C4-2B (cell line): ENCODE data around the gene A2M.
"Not testable (repeated sequence)": the region's sequence is repeated elsewhere in the genome, so short reads cannot be mapped to it uniquely, and the experiment has no call there.

ENCODE experiments used
- H3K27ac ChIP-seq: fragments of 450-650 bp; 2 replicates; pipeline ENCODE4 v1.5.1; 2017
- CTCF ChIP-seq: fragments of 450-650 bp; conservative IDR thresholded peaks from 2 replicates; pipeline ENCODE4 v1.5.1; 2017; ENCODE audit warnings: mild to moderate bottlenecking
- ZFX ChIP-seq: fragments of 450-650 bp; IDR thresholded peaks from 2 replicates; pipeline ENCODE4 v1.6.1; 2017

A2M gene

GRCh38 chr12:9143929-9144729 is 28.4 kb upstream of the A2M start:
- no peak for TF ChIP-seq CTCF
- no peak for TF ChIP-seq ZFX
- H3K27ac ChIP-seq, result no peak overlapping the region

- TF ChIP-seq CTCF (no peak), ZFX (no peak)
- H3K27ac ChIP-seq, result no peak overlapping the region
These were observed 27.4 kb upstream of the A2M start for GRCh38 chr12:9143137-9143536.

DNA sequence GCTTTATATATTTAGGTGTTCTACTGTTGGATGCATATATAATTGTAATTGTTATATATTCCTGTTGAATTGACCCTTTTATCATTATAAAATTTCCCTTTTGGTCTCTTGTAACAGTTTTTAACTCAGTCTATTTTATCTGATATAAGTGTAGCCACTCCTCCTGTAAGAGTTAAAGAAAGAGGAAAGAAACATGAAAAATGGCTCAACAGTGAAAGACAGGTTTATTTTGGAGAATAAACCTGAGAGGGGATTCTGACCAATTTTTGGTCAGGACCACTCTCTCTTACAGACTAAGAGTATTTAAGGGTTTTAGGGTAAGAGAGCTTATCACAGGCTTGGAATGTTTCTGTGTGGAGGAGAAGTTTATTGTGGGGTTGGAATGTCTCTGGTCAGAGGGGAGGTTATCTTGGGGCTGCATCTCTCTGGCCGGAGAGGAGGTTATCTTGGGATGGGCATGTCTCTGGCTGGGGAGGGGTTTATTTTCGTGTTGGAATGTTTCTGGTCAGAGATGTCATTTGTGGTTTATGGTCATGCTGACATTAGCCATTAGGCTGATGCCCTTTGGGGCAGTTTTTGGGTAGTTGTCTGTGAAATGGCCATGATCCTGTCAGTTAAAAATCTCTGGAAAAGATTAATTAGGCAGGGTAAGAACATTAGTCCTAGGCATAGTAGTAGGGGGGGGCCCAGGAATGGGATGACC is 24.0 kb upstream of the A2M start:
- not testable (repeated sequence) for H3K27ac ChIP-seq

DNA sequence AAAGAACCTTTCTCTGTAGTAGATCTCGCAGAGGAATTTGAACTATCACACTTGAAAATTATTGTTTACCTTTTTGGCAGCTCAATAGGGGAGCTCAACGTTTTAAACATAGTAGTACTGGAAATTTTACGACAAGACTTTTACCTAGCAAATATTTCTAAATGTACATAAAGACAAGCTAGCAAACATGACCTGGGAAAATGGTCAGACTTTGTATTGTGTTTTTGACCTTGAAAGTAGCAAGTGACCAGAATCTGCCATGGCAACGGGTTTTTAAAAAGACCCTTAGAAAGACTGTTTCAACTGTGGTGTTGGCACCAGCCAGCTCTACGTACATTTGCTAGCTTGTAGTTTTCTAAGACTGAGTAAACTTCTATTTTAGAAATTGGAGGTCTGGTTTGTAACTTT is 20.2 kb upstream of the A2M start:
- no peak for TF ChIP-seq CTCF
- TF ChIP-seq ZFX, result no peak
- no peak overlapping the region for H3K27ac ChIP-seq

DNA sequence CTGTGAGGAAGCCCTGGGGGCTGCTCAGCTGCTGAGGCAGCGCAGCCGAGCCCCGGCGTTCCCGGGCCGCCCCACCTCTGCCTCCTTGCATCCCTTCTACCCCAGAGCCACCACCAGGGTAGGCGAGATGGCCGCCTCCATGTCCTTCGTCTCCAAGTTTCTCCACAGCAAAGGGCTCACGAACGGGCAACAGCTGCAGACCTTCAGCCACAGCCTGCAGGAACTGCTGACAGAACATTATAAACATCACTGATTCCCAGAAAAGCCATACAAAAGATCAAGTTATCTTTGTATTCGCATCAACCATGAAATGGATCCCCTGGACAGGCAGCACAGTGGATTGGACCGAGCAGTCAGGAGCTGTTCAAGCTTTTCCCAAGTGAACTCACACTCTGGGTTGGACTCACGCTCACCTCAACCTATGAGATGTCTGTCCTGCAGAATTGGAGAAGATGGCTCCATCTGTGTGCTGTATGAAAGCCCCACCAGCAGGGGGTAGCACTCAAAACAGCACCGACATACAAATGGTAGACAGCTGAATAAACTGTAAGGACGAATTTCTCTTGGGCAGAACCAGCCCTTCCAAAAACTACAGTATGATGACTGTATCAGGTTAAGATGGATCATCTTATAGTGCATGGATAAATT is 19.4 kb upstream of the A2M start:
- TF ChIP-seq ZFX (no peak), CTCF (peak; percentile 70)
- H3K27ac ChIP-seq, result no peak overlapping the region

DNA sequence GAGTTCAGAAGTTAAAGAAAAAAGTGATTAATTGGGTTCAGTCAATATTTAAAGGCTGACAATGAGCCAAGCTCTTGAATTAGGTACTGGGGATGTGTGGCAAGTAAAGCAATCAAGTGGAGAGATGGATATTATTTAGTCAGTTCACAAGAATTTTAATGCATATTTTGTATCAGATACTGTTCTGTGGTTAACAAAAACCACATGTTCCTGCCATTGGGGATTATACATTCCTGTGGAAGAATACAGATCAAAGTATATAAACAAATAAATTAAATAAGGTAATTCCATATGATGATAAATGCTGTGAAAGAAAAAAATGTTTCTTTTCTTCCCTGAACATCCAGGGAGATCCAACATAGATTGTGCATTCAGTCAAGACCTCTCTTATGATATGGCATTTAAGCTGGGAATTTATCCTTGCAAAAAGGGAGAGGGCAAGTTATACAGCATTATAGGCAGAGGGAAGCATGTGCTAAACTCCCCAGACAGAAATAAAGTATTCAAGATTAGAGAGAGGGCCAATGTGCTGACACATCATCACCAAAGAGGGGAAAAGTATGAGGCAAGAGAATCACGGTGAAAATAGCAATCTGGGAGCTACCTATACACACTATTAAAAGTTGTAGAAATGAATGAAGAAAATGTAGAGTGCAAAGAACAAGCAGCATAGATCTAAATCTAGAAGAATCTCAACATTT is 17.6 kb upstream of the A2M start:
- no peak for TF ChIP-seq ZFX
- no peak for TF ChIP-seq CTCF
- no peak overlapping the region for H3K27ac ChIP-seq

GRCh38 chr12:9132008-9132535 is 16.4 kb upstream of the A2M start:
- no peak overlapping the region for H3K27ac ChIP-seq
- TF ChIP-seq ZFX (no peak), CTCF (no peak)
